PFSK-1 (cell line): ENCODE measurements around the gene ERC1.

ENCODE experiments used
- FOXP2 ChIP-seq: optimal IDR thresholded peaks from 2 replicates; pipeline ENCODE3; 2011; ENCODE audit warnings: borderline replicate concordance, control low read depth, inconsistent platforms; ENCODE audit not compliant: insufficient read depth; ENCODE audit errors: extremely low read length, extremely low read depth
- POLR2AphosphoS5 ChIP-seq: IDR thresholded peaks from 2 replicates; pipeline ENCODE4 v1.6.1; 2012; ENCODE audit warnings: low read depth, mild to moderate bottlenecking, control low read depth, low read length, moderate library complexity
- REST ChIP-seq, 2 experiments: IDR thresholded peaks; 2 replicates each; pipeline versions ENCODE4 v1.6.1 to v1.8.0; 2011 to 2012; ENCODE audit warnings: low read depth in 2 of 2, low read length in 2 of 2, control low read depth in 1 of 2, inconsistent platforms in 1 of 2, mild to moderate bottlenecking in 1 of 2, moderate library complexity in 1 of 2; ENCODE audit not compliant: insufficient read depth in 1 of 2
- SIN3A ChIP-seq: IDR thresholded peaks from 2 replicates; pipeline ENCODE4 v1.6.1; 2012; ENCODE audit warnings: mild to moderate bottlenecking, low read length, moderate library complexity, borderline replicate concordance; ENCODE audit not compliant: insufficient read depth
- TAF1 ChIP-seq: IDR thresholded peaks from 2 replicates; pipeline ENCODE4 v1.6.1; 2012; ENCODE audit warnings: low read length, control low read depth, borderline replicate concordance; ENCODE audit not compliant: insufficient read depth

ERC1 gene

GRCh38 chr12:1445807-1446206, 454.8 kb downstream of the ERC1 start:
- TF ChIP-seq TAF1 (no peak), SIN3A (no peak), REST (IDR thresholded peaks at IDR 0.05; ENCODE audit: insufficient read depth in 1 of 2, low read depth in 2 of 2, low read length in 2 of 2) (no peak), FOXP2 (no peak), POLR2AphosphoS5 (no peak)

- TF ChIP-seq FOXP2 (no peak), SIN3A (no peak), POLR2AphosphoS5 (no peak), REST (IDR thresholded peaks at IDR 0.05; ENCODE audit: insufficient read depth in 1 of 2, low read depth in 2 of 2, low read length in 2 of 2) (no peak), TAF1 (no peak)
These were observed 457.3 kb downstream of the ERC1 start for GRCh38 chr12:1448336-1448735.

GRCh38 chr12:1453810-1454209, 462.8 kb downstream of the ERC1 start:
- TF ChIP-seq POLR2AphosphoS5: no peak
- TF ChIP-seq FOXP2: no peak
- no peak for TF ChIP-seq TAF1
- no peak for TF ChIP-seq REST (IDR thresholded peaks at IDR 0.05; ENCODE audit: insufficient read depth in 1 of 2, low read depth in 2 of 2, low read length in 2 of 2)
- no peak for TF ChIP-seq SIN3A

- TF ChIP-seq REST (IDR thresholded peaks at IDR 0.05; ENCODE audit: insufficient read depth in 1 of 2, low read depth in 2 of 2, low read length in 2 of 2): no peak
- no peak for TF ChIP-seq TAF1
- TF ChIP-seq SIN3A: no peak
- TF ChIP-seq FOXP2: no peak
- no peak for TF ChIP-seq POLR2AphosphoS5
These were observed 465.9 kb downstream of the ERC1 start for GRCh38 chr12:1456885-1457284.

- TF ChIP-seq REST (IDR thresholded peaks at IDR 0.05; ENCODE audit: insufficient read depth in 1 of 2, low read depth in 2 of 2, low read length in 2 of 2): no peak
- no peak for TF ChIP-seq POLR2AphosphoS5
- no peak for TF ChIP-seq TAF1
- no peak for TF ChIP-seq FOXP2
- no peak for TF ChIP-seq SIN3A
These were observed 466.9 kb downstream of the ERC1 start for GRCh38 chr12:1457901-1458300.
